A204.1 (cell line): ENCODE measurements around the gene RAD17.

ENCODE experiments used
- FAIRE-seq: peaks from 2 replicates; lab custom pipeline; 2012; peaks lifted over from hg19 to GRCh38; lab: Jason Lieb, UNC

RAD17 gene

DNA sequence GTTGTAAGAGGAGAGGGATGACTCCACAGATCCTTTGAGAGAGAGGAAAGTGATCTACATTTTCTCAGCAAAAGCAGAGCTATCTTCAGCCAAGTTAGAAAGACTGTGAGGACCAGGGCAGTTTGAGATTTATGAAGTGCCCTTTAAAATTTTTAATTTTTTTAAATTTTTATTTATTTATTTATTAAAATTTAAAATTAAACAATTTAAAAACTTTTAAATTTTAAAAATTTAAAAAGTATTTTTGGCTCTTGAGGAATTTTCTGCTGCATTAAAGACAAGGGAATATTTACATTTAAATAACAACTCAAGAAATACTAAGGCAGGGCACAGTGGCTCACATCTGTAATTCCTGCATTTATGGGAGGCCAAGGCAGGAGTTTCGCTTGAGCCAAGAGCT is 92.6 kb downstream of the RAD17 start:
- FAIRE-seq = no peak
